NCI-H69 (cell line): Measurements from ENCODE around the gene IFIT2.
"Not testable (repeated sequence)": the region's sequence is repeated elsewhere in the genome, so short reads cannot be mapped to it uniquely, and the experiment has no call there.

Source experiments
- DNase-seq: peaks from one replicate; lab custom pipeline; 2025; lab: John Stamatoyannopoulos, UW

Gene IFIT2

DNA sequence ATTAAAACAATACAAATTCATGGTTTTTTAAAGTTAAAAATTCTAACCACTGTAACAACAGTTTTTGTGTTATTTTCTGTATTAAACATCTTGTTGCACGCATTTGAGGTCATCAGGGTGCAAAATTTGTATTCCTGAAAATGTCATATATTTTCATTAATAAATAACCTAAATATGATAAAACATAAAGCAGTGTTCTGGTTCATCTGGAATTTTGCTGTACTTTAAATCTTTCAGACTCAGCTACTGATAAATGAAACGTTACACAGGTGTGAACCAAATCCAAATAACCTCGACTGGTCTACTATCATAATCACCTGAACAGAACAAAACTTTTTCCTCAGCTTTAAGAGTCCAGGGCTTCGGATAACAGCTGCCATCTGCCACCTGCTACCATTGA is 6.9 kb downstream of the IFIT2 start:
- DNase-seq, result no peak

DNA sequence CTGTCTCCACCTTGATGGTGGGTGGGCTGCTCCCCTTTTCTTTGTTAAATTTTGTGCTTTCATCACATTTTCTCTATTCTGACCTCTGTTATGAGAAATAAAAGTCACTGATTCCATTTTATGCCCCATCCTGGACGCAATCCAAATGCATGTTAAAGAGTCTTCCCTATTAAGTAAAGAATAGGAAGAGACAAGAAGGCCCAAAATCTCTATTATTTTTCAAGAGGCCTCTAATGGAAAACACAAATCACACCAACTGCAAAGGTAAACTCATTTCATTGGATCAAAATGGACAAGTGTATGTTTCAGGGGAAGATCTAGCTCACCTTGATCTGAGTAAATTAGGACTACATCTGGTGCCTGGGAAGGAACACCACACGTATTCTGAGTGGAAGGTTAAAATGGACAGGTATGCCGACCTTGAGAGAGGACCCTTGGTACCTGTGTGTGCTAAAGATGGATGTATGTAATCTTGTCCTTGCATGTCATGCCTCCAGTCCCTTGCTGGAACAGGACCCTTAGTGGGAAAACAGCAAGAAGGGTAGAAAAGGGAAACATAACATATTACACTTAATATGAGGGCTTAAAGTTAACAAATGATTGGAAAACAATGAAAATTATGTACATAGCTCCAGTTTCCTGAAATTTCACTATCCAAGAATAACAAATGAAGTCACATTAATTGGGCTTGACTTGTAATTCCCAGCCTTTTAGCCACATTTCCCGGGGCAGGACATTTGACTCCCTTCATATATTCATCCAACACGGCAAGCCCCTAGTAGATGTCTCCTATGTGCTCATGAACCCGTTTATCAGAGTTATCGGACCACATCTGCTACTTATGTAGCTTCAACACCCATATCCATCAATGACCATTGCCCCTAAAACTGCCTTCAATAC is 7.6 kb downstream of the IFIT2 start:
- DNase-seq, result no peak

- no peak for DNase-seq
Measured at GRCh38 chr10:89310056-89310893, 8.4 kb downstream of the IFIT2 start.

DNA sequence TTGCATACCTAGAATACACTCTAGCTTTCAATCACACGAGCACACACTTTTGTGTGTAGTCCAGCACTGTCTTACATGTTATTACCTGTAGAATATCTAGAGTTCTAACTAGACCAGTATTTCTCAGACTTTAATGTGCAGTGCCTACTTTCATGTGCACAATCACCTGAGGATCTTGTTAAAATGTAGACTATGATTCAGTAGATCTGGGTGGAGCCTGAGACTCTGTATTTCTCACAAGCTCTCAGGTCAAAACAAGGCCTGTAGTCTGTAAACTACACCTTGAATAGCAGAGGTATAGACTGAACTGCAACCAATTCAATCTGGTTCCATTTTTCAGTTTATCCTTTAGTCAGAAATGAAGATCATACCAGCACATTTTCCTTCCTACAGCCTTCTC is 11.1 kb downstream of the IFIT2 start:
- DNase-seq, result no peak

DNA sequence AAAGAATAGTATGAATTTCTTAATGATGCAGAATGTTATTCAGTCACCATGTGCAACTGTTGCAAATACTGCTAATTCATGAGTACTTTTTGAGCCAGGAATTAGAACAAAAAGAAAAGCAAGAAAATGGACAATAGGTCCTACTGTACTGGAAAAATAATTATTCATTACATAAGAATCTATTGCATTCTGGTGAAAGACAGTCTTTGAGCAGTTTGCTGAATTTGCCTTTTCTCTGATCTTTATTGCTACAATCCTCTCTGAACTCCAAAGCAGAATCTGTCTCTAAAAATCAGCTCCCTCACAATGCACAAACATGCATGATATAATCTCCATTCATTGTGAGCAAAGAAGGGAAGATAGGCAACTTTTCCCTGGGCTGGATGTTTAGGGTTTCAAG is 12.8 kb downstream of the IFIT2 start:
- DNase-seq, result no peak

GRCh38 chr10:89318047-89318446 is 16.2 kb downstream of the IFIT2 start:
- DNase-seq, result not testable (repeated sequence)

DNA sequence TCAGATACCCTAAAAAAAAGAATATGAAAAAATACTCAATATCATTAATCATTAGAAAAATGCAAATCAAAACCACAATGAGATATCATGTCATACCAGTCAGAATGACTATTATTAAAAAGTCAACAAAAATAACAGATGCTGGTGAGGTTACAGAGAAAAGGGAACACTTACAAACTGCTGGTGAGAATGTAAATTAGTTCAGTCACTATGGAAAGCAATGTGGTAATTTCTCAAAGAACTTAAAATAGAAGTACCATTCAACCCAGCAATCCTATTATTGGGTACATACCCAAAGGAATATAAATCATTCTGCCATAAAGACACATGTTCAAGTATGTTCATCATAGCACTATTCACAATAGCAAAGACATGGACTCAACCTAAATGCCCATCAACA is 23.2 kb downstream of the IFIT2 start:
- not testable (repeated sequence) for DNase-seq

DNA sequence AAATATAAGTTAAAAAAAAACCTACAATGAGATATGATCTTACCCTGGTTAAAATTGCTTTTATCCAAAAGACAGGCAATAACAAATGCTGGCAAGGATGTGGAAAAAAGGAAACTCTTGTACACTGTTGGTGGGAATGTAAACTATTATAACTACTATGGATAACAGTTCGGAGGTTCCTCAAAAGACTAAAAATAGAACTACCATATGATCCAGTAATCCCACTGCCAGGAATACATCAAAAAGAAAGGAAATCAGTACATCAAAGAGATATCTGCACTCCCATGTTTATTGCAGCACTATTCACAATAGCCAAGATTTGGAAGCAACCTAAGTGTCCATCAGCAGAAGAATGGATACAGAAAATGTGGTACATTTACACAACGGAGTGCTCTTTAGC is 24.0 kb downstream of the IFIT2 start:
- DNase-seq, result not testable (repeated sequence)

- DNase-seq, result peak; percentile 15
Measured at GRCh38 chr10:89327803-89328441, 26.1 kb downstream of the IFIT2 start, which contains the start of gene IFIT3. Gene IFIT3, plus strand, starts transcription at chr10:89327997. Its CDS starts 77 bp downstream, at chr10:89328074.

GRCh38 chr10:89329151-89329550 is 27.3 kb downstream of the IFIT2 start:
- DNase-seq, result no peak

DNA sequence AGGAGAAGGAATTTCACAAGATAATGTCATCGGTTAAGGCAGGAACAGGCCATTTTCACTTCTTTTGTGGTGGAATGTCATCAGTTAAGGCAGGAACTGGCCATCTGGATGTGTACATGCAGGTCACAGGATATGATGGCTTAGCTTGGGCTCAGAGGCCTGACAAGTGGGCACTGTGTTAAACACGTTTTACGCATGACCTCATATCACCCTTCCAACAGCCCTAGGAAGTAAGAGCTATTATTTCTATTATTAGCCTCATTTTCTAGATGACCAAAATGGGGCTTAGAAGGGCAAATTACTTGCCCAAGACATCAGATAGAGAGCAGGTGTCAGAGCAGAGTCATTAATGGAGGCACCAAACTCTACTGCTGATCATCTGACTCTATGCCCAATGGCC is 28.2 kb downstream of the IFIT2 start:
- not testable (repeated sequence) for DNase-seq

- no peak for DNase-seq
Measured at GRCh38 chr10:89330537-89331212, 28.8 kb downstream of the IFIT2 start.

GRCh38 chr10:89331487-89332122 is 29.8 kb downstream of the IFIT2 start:
- DNase-seq, result not testable (repeated sequence)

DNA sequence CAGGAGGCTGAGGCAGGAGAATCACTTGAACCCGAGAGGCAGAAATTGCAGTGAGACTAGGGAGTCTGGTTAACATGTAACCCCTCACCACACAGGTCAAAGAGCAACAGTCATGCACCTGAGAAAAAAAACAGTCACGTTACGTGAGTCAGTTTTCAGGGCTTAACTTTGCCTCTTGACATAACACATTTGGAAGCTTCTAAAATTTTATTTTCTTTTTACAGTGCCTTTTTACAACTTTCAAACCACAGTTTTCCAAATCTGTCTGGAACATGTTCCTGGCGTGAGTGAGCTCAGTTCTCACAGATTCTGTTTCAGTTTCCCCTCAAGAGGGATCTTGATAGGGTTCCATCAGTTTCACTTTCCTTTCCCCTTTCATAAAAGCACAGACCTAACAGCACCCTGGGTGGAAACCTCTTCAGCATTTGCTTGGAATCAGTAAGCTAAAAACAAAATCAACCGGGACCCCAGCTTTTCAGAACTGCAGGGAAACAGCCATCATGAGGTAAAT is 30.3 kb downstream of the IFIT2 start:
- DNase-seq, result no peak

- DNase-seq, result no peak
Measured at GRCh38 chr10:89335226-89335625, 33.4 kb downstream of the IFIT2 start.

GRCh38 chr10:89336241-89336640 is 34.4 kb downstream of the IFIT2 start:
- DNase-seq, result no peak

GRCh38 chr10:89337484-89337883 is 35.6 kb downstream of the IFIT2 start:
- no peak for DNase-seq

GRCh38 chr10:89338713-89339112 is 36.9 kb downstream of the IFIT2 start:
- DNase-seq, result no peak

GRCh38 chr10:89339875-89340274 is 38.0 kb downstream of the IFIT2 start:
- DNase-seq, result no peak

GRCh38 chr10:89341649-89342048 is 39.8 kb downstream of the IFIT2 start:
- no peak for DNase-seq
